Raji (cell line): ENCODE measurements around the gene CPNE1.

ENCODE experiments used
- POLR2A ChIP-seq: IDR thresholded peaks from 2 replicates; pipeline ENCODE4 v1.6.1; 2011; ENCODE audit warnings: low read depth, low read length, control low read depth; ENCODE audit not compliant: insufficient read depth

The CPNE1 gene

GRCh38 chr20:35600993-35601973 is 63.4 kb downstream of the CPNE1 start:
- TF ChIP-seq POLR2A: no peak

- TF ChIP-seq POLR2A: no peak
These were observed 64.3 kb downstream of the CPNE1 start for GRCh38 chr20:35600176-35600992.

GRCh38 chr20:35599776-35600120 is 65.0 kb downstream of the CPNE1 start:
- no peak for TF ChIP-seq POLR2A

- TF ChIP-seq POLR2A: no peak
These were observed 65.6 kb downstream of the CPNE1 start for GRCh38 chr20:35598899-35599775.

GRCh38 chr20:35598476-35598875 is 66.2 kb downstream of the CPNE1 start:
- no peak for TF ChIP-seq POLR2A

GRCh38 chr20:35597186-35597585 is 67.5 kb downstream of the CPNE1 start:
- TF ChIP-seq POLR2A: no peak

- no peak for TF ChIP-seq POLR2A
These were observed 68.8 kb downstream of the CPNE1 start for GRCh38 chr20:35595901-35596300.

GRCh38 chr20:35595456-35595855 is 69.2 kb downstream of the CPNE1 start:
- TF ChIP-seq POLR2A: no peak

GRCh38 chr20:35592339-35592974 is 72.2 kb downstream of the CPNE1 start:
- TF ChIP-seq POLR2A: no peak

- no peak for TF ChIP-seq POLR2A
These were observed 76.3 kb downstream of the CPNE1 start for GRCh38 chr20:35588397-35588796.

- no peak for TF ChIP-seq POLR2A
These were observed 77.3 kb downstream of the CPNE1 start for GRCh38 chr20:35587436-35587835.

GRCh38 chr20:35586751-35587425 is 77.8 kb downstream of the CPNE1 start:
- TF ChIP-seq POLR2A: no peak

GRCh38 chr20:35583636-35584560 is 80.8 kb downstream of the CPNE1 start:
- TF ChIP-seq POLR2A: no peak
